ENCODE results near the gene IDH3G.

- TF ChIP-seq CTCF (IDR thresholded peaks at IDR 0.05) (no peak), POLR2A (IDR thresholded peaks at IDR 0.05) (no peak)
Observed at GRCh38 chrX:153786669-153787068, 7.5 kb downstream of the IDH3G start.

All from testis (tissue), 2 donors.